ENCODE data around the gene ACOX3.
A peak's percentile ranks its signal among the peaks of the same experiment; 100 is the strongest.

The ACOX3 gene

GRCh38 chr4:8467016-8467415, 26.5 kb upstream of the ACOX3 start:
- no peak for DNase-seq (ENCODE audit: low spot score)

GRCh38 chr4:8465615-8466611, 25.4 kb upstream of the ACOX3 start:
- no peak for DNase-seq (ENCODE audit: low spot score)

GRCh38 chr4:8464381-8464780, 23.9 kb upstream of the ACOX3 start:
- no peak for DNase-seq (ENCODE audit: low spot score)

- no peak for DNase-seq (ENCODE audit: low spot score)
Measured at GRCh38 chr4:8463811-8464210, 23.3 kb upstream of the ACOX3 start.

- no peak for DNase-seq (ENCODE audit: low spot score)
Measured at GRCh38 chr4:8461616-8462015, 21.1 kb upstream of the ACOX3 start.

GRCh38 chr4:8461086-8461485, 20.6 kb upstream of the ACOX3 start:
- DNase-seq (ENCODE audit: low spot score), result no peak

- DNase-seq (ENCODE audit: low spot score), result no peak
Measured at GRCh38 chr4:8459867-8460445, 19.4 kb upstream of the ACOX3 start.

- no peak for DNase-seq (ENCODE audit: low spot score)
Measured at GRCh38 chr4:8457646-8458252, 17.2 kb upstream of the ACOX3 start.

- DNase-seq (ENCODE audit: low spot score), result no peak
Measured at GRCh38 chr4:8453957-8454356, 13.4 kb upstream of the ACOX3 start.

GRCh38 chr4:8451440-8452182, 11.1 kb upstream of the ACOX3 start:
- no peak for DNase-seq (ENCODE audit: low spot score)

GRCh38 chr4:8446122-8446521, 5.6 kb upstream of the ACOX3 start:
- DNase-seq (ENCODE audit: low spot score), result no peak

- no peak for DNase-seq (ENCODE audit: low spot score)
Measured at GRCh38 chr4:8443801-8444200, 3.3 kb upstream of the ACOX3 start.

- DNase-seq (ENCODE audit: low spot score), result no peak
Measured at GRCh38 chr4:8442596-8443358, 2.3 kb upstream of the ACOX3 start.

GRCh38 chr4:8441499-8442091, 1.1 kb upstream of the ACOX3 start:
- DNase-seq (ENCODE audit: low spot score), result no peak

- no peak for DNase-seq (ENCODE audit: low spot score)
Measured at GRCh38 chr4:8439914-8440491, 520 bp downstream of the ACOX3 start.

- DNase-seq (ENCODE audit: low spot score), result no peak
Measured at GRCh38 chr4:8439168-8439567, 1.4 kb downstream of the ACOX3 start.

- DNase-seq (ENCODE audit: low spot score), result peak; percentile 10
Measured at GRCh38 chr4:8438743-8439142, 1.8 kb downstream of the ACOX3 start.

- no peak for DNase-seq (ENCODE audit: low spot score)
Measured at GRCh38 chr4:8437281-8437680, 3.2 kb downstream of the ACOX3 start.

- no peak for DNase-seq (ENCODE audit: low spot score)
Measured at GRCh38 chr4:8435656-8436121, 4.8 kb downstream of the ACOX3 start.

GRCh38 chr4:8434251-8435073, 6.1 kb downstream of the ACOX3 start:
- no peak for DNase-seq (ENCODE audit: low spot score)
